Endothelial cell of umbilical vein (primary cell): ENCODE results near the gene LNPK.
"Not testable (repeated sequence)": the region's sequence is repeated elsewhere in the genome, so short reads cannot be mapped to it uniquely, and the experiment has no call there.

Source experiments
- CTCF ChIP-seq, 2 donors: IDR thresholded peaks; 1 replicate in 1 of 2; 2 replicates in 1 of 2; pipeline ENCODE4 v1.5.1; 2011; ENCODE audit warnings: low read length in 2 of 2, mild to moderate bottlenecking in 2 of 2, moderate library complexity in 2 of 2, control low read depth in 1 of 2, inconsistent platforms in 1 of 2, low read depth in 1 of 2; ENCODE audit not compliant: insufficient read depth in 1 of 2; ENCODE audit errors: extremely low read depth in 1 of 2
- POLR2A ChIP-seq: IDR thresholded peaks from 2 replicates; pipeline ENCODE4 v1.6.1; 2012; ENCODE audit warnings: low read depth, mild to moderate bottlenecking, control low read depth, low read length
- POLR2AphosphoS5 ChIP-seq: IDR thresholded peaks from 2 replicates; pipeline ENCODE4 v1.6.1; 2012; ENCODE audit warnings: low read depth, mild to moderate bottlenecking, control low read depth, low read length, moderate library complexity; ENCODE audit not compliant: insufficient read depth

- not testable (repeated sequence) for TF ChIP-seq CTCF (IDR thresholded peaks at IDR 0.05; ENCODE audit: extremely low read depth in 1 of 2, insufficient read depth in 1 of 2, low read depth in 1 of 2, low read length in 2 of 2); POLR2A; POLR2AphosphoS5
Observed at GRCh38 chr2:175963171-175963570, 38.9 kb downstream of the LNPK start.
